AG09309 (cell line): Measurements from ENCODE around the gene BAG5.

Experiments used
- DNase-seq: peaks from one replicate; pipeline ENCODE4 v3.0.0-alpha.2; 2010; ENCODE audit warnings: low read depth
- H3K4me3 ChIP-seq: 2 replicates; pipeline ENCODE4 v1.5.1; 2011; ENCODE audit warnings: mild to moderate bottlenecking, low read depth, low read length, moderate library complexity; ENCODE audit not compliant: control insufficient read depth
- CTCF ChIP-seq: IDR thresholded peaks from 2 replicates; pipeline ENCODE4 v1.5.1; 2011; ENCODE audit warnings: mild to moderate bottlenecking, low read depth, low read length, inconsistent platforms; ENCODE audit not compliant: insufficient read depth, control insufficient read depth; ENCODE audit errors: missing control alignments

The BAG5 gene

DNA sequence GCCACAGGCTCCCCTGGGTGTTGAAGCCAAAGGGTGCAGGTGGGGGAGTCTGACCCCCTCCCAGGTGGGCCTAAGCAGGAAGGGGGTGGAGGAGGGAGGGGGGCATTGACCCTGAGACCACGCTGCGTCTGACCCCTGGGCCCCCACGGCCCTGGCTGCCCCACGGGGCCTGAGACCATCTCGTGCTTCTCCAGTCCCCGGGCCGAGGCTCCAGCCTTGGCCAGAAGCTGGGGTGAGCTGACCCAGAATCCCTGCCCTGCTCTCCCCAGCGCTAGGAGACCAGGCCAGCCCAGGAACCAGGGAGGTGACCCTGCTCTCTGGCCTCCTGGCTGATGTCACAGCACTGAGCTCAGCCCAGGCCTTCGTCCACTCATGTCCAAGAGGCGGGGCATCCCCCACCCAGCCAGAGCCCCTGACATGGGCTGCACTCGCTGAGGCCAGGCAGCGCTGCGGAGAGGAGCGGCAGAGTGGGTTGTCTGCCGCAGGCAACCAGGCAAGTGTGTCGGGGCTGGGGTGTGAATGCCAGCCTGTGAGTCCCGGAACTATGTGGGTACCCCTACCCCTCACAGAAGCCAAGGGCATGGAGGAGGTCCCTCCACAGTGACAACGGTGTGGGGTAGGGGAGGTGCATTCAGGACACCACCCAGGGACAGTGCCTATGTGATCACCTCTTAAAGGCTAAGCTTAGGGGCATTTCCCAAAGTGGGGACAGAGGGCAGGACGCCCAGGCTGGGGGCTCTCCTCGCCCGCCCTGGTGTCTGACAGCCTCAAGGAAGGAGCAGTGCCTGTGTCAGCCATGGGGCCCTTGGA is 27.2 kb downstream of the BAG5 start:
- TF ChIP-seq CTCF: no peak
- no peak for DNase-seq
- no peak overlapping the region for H3K4me3 ChIP-seq

GRCh38 chr14:103534576-103535061 is 27.8 kb downstream of the BAG5 start:
- H3K4me3 ChIP-seq: no peak overlapping the region
- no peak for DNase-seq
- TF ChIP-seq CTCF: no peak

- DNase-seq: no peak
- no peak for TF ChIP-seq CTCF
- H3K4me3 ChIP-seq: no peak overlapping the region
Measured at GRCh38 chr14:103533999-103534575, 28.4 kb downstream of the BAG5 start.

GRCh38 chr14:103533137-103533998 is 29.1 kb downstream of the BAG5 start:
- TF ChIP-seq CTCF: no peak
- DNase-seq: no peak
- H3K4me3 ChIP-seq: no peak overlapping the region

DNA sequence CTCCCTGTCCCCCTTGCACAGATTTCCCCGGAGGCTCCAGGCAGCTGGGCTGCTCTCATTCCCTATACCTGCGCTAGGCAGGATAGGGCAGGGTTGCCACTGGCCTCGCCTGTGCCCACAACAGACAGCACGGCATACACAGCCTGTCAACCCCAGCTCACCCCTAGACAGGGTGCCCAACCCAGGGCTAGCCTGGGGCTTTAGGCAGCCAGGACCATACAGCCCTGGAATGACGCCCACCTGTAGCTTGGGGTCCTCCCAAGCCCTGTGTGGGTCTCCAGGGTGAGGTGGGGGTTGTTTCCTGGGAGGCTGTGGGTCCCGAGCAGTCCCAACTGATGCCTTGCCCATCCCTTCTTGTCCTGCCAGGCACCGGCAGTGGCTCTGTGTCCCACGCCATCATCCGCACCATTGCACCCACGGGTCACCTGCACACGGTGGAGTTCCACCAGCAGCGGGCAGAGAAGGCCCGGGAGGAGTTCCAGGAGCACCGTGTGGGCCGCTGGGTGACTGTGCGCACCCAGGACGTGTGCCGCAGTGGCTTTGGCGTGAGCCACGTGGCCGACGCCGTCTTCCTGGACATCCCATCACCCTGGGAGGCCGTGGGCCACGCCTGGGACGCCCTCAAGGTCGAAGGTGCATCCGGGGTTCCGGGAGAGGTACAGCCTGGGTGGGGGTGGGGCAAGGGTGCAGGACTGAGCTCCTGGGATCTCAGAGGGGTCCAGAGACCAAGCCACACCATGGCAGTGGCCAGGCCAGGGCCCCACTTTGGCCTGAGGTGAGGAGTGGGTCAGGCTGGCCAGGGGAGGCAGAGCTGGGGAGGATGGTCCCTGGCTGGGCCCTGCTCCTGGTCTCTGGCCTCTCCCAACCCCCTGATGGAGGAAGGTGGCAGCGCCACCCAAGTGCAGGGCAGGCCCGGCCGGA is 30.0 kb downstream of the BAG5 start:
- no peak for DNase-seq
- no peak overlapping the region for H3K4me3 ChIP-seq
- no peak for TF ChIP-seq CTCF
